Epithelial cell of esophagus (primary cell): ENCODE results near the gene INCENP.

Experiments
- DNase-seq: peaks from one replicate; pipeline ENCODE4 v3.0.0; 2010; ENCODE audit warnings: low read depth
- H3K4me3 ChIP-seq: 2 replicates; pipeline ENCODE4 v1.5.1; 2011; ENCODE audit warnings: mild to moderate bottlenecking, low read length, control low read depth
- CTCF ChIP-seq: IDR thresholded peaks from 2 replicates; pipeline ENCODE4 v1.5.1; 2011; ENCODE audit warnings: low read depth, mild to moderate bottlenecking, low read length, control low read depth, inconsistent platforms; ENCODE audit not compliant: insufficient read depth; ENCODE audit errors: missing control alignments

INCENP gene

GRCh38 chr11:62088331-62088933 lies 35.4 kb upstream of the INCENP start:
- DNase-seq = no peak
- H3K4me3 ChIP-seq = no peak overlapping the region
- no peak for TF ChIP-seq CTCF

- DNase-seq = no peak
- H3K4me3 ChIP-seq = no peak overlapping the region
- TF ChIP-seq CTCF = no peak
Measured at GRCh38 chr11:62103141-62103540, 20.7 kb upstream of the INCENP start.

- no peak for DNase-seq
- no peak for TF ChIP-seq CTCF
- no peak overlapping the region for H3K4me3 ChIP-seq
Measured at GRCh38 chr11:62103986-62104385, 19.8 kb upstream of the INCENP start.

- H3K4me3 ChIP-seq = no peak overlapping the region
- TF ChIP-seq CTCF = no peak
- no peak for DNase-seq
Measured at GRCh38 chr11:62104816-62105653, 18.8 kb upstream of the INCENP start.

GRCh38 chr11:62105667-62106191 lies 18.1 kb upstream of the INCENP start:
- DNase-seq = no peak
- no peak for TF ChIP-seq CTCF
- H3K4me3 ChIP-seq = no peak overlapping the region

- DNase-seq = peak; percentile 74
- H3K4me3 ChIP-seq = no peak overlapping the region
- TF ChIP-seq CTCF = peak; percentile 79
Measured at GRCh38 chr11:62108017-62108750, 15.6 kb upstream of the INCENP start.
